Prostate gland (tissue), 2 donors: ENCODE measurements around the gene B3GNT5. TPM values are rescaled to one million over a fixed set of nuclear protein-coding genes. Genes with fewer than 3 reads are reported as not detected.

Experiments used
- DNase-seq: peaks from one replicate; pipeline ENCODE4 v3.0.0-alpha.2; 2019; ENCODE audit warnings: low spot score
- H3K27ac ChIP-seq, 2 donors: fragments of 200-600 bp; sonication (generic); 2 replicates each; pipeline ENCODE4 v1.5.1; 2017 to 2019
- H3K27me3 ChIP-seq: fragments of 200-600 bp; sonication (generic); replicated peaks from 2 replicates; pipeline ENCODE4 v1.5.1; 2019; ENCODE audit not compliant: insufficient read depth
- H3K36me3 ChIP-seq, 2 donors: fragments of 200-600 bp; sonication (generic); 1 replicate in 1 of 2; 2 replicates in 1 of 2; pipeline versions ENCODE4 v1.5.1 to v1.8.1; 2017 to 2019
- H3K4me1 ChIP-seq: fragments of 200-600 bp; sonication (generic); replicated peaks from 2 replicates; pipeline ENCODE4 v1.5.1; 2019
- H3K4me3 ChIP-seq, 2 donors: fragments of 200-600 bp; sonication (generic); 2 replicates each; pipeline ENCODE4 v1.5.1; 2017 to 2019
- H3K9me3 ChIP-seq: fragments of 200-600 bp; sonication (generic); 2 replicates; pipeline ENCODE4 v1.5.1; 2017
- CTCF ChIP-seq, 4 experiments: fragments of 200-600 bp in 2 of 4; fragments of 450-650 bp in 2 of 4; sonication (generic) in 2 of 4; IDR thresholded peaks; 1 replicate in 3 of 4; 2 replicates in 1 of 4; pipeline ENCODE4 v1.5.1; 2016 to 2019; ENCODE audit warnings: antibody characterized with exemption in 4 of 4, mild to moderate bottlenecking in 2 of 4, moderate library complexity in 2 of 4
- POLR2A ChIP-seq: fragments of 450-650 bp; IDR thresholded peaks from one replicate; pipeline ENCODE4 v1.6.1; 2016; ENCODE audit warnings: antibody characterized with exemption, mild to moderate bottlenecking
- POLR2AphosphoS5 ChIP-seq: sonication (generic); formaldehyde crosslinking; IDR thresholded peaks from one replicate; pipeline ENCODE4 v1.6.1; 2017; ENCODE audit warnings: antibody characterized with exemption
- WGBS: methylation state at CpG from one replicate; pipeline ENCODE4 v1.1.5; 2018; 5-methylcytosine and 5-hydroxymethylcytosine counted together
- intact Hi-C: fragments of 100-400 bp; cut with DNase I; formaldehyde crosslinking; loops from one replicate; pipeline ENCODE4 v1.14.2; 2022
- total RNA-seq, 2 donors: library from RNA; depleted of rRNA; stranded (reverse); fragments of >200 nt; gene quantifications; one replicate each; pipeline ENCODE4 v1.1.0, GENCODE V29; 2016

Gene B3GNT5
- total RNA-seq, 2 donors from 2014 or later, result 5.9 to 7.2 TPM

- intact Hi-C loops, result no loop called here
- TF ChIP-seq POLR2A (no peak), CTCF (IDR thresholded peaks at IDR 0.05) (no peak), POLR2AphosphoS5 (no peak)
- no peaks in the 10 kb centered on the region for H3K36me3 ChIP-seq
- H3K4me1 ChIP-seq, result no peaks in the 10 kb centered on the region
- WGBS, result 52% methylated on average over 5 of the region's 5 CpGs
- no peaks in the 10 kb centered on the region for H3K9me3 ChIP-seq
- no peaks in the 10 kb centered on the region for H3K27me3 ChIP-seq
- H3K27ac ChIP-seq, result no peak overlapping the region
- no peak for DNase-seq
- no peak overlapping the region for H3K4me3 ChIP-seq
These were observed 42.7 kb upstream of the B3GNT5 start for GRCh38 chr3:183210341-183210740.

- H3K27me3 ChIP-seq, result no peaks in the 10 kb centered on the region
- TF ChIP-seq POLR2A, result no peak
- no peak for TF ChIP-seq POLR2AphosphoS5
- TF ChIP-seq CTCF (IDR thresholded peaks at IDR 0.05), result no peak
- no peaks in the 10 kb centered on the region for H3K36me3 ChIP-seq
- H3K27ac ChIP-seq, result no peak overlapping the region
- intact Hi-C loops, result no loop called here
- H3K4me3 ChIP-seq, result no peak overlapping the region
- DNase-seq, result no peak
- no peaks in the 10 kb centered on the region for H3K4me1 ChIP-seq
- H3K9me3 ChIP-seq, result no peaks in the 10 kb centered on the region
- WGBS, result 72% methylated on average over 9 of the region's 9 CpGs
These were observed 42.2 kb upstream of the B3GNT5 start for GRCh38 chr3:183210862-183211341.

DNA sequence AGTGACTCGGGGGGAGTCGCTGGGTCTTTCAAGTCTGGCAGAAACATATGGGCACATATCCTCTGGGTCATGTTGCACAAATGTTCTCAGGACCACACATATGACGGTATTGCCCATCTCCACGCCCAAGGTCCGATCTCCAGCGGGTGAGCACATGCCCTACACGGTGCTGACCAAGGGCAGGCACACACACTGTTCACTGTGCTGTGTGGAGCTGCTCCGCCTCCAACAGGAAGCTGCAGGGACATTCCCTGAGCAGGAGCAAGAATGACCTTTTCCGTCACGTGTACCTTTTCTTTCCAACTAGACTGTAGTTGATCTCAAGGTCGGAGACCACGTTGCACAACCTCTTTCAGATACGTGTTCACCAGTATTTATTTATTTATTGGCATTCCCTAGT, 41.7 kb upstream of the B3GNT5 start:
- Histone ChIP-seq H3K36me3 (no peaks in the 10 kb centered on the region), H3K4me3 (no peak overlapping the region), H3K27me3 (no peaks in the 10 kb centered on the region), H3K27ac (no peak overlapping the region), H3K9me3 (no peaks in the 10 kb centered on the region), H3K4me1 (no peaks in the 10 kb centered on the region)
- no peak for TF ChIP-seq POLR2A
- no peak for TF ChIP-seq POLR2AphosphoS5
- no peak for TF ChIP-seq CTCF (IDR thresholded peaks at IDR 0.05)
- no peak for DNase-seq
- intact Hi-C loops, result no loop called here
- WGBS, result 84% methylated on average over 13 of the region's 13 CpGs

DNA sequence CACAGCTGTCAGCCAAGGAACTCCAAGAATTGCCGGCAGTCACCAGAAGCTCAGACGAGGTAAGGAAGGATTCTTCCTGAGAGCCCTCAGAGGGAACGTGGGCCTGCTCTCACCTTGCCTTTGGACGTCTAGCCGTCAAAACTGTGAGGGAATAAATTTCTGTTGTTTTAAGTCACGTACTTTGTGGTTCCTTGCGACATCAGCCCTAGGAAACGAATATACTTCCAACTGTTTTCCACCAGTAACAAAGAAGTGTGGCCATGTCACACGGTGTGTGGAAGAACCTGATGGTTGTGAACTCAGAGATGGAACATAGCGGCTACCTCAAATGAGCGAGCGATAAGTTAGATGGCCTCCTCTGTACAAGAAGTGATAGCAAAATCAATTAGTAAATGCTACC, 41.0 kb upstream of the B3GNT5 start:
- no peak overlapping the region for H3K4me3 ChIP-seq
- intact Hi-C loops, result no loop called here
- no peaks in the 10 kb centered on the region for H3K9me3 ChIP-seq
- H3K27ac ChIP-seq, result no peak overlapping the region
- DNase-seq, result no peak
- no peaks in the 10 kb centered on the region for H3K36me3 ChIP-seq
- H3K4me1 ChIP-seq, result no peaks in the 10 kb centered on the region
- WGBS, result 83% methylated on average over 12 of the region's 12 CpGs
- no peaks in the 10 kb centered on the region for H3K27me3 ChIP-seq
- no peak for TF ChIP-seq CTCF (IDR thresholded peaks at IDR 0.05)
- TF ChIP-seq POLR2A, result no peak
- TF ChIP-seq POLR2AphosphoS5, result no peak

GRCh38 chr3:183212565-183212964, 40.5 kb upstream of the B3GNT5 start:
- Histone ChIP-seq H3K4me1 (no peaks in the 10 kb centered on the region), H3K9me3 (no peaks in the 10 kb centered on the region), H3K27ac (no peak overlapping the region), H3K27me3 (no peaks in the 10 kb centered on the region), H3K4me3 (no peak overlapping the region), H3K36me3 (no peaks in the 10 kb centered on the region)
- TF ChIP-seq POLR2AphosphoS5 (no peak), CTCF (IDR thresholded peaks at IDR 0.05) (no peak), POLR2A (no peak)
- intact Hi-C loops, result no loop called here
- 63% methylated on average over 7 of the region's 7 CpGs for WGBS
- DNase-seq, result no peak
